HG03060 (cell line): ENCODE data around the gene HIF1A.
"Not testable (repeated sequence)": the region's sequence is repeated elsewhere in the genome, so short reads cannot be mapped to it uniquely, and the experiment has no call there.

Source experiments
- ATAC-seq: cut with Tn5 transposase; IDR thresholded peaks from one replicate; pipeline ENCODE4 v1.9.1; 2021; ENCODE audit warnings: low read depth, moderate number of reproducible peaks; ENCODE audit not compliant: unreplicated experiment

The HIF1A gene

GRCh38 chr14:61744238-61744637 lies 48.9 kb downstream of the HIF1A start:
- ATAC-seq: no peak

GRCh38 chr14:61746346-61746745 lies 51.0 kb downstream of the HIF1A start:
- ATAC-seq: not testable (repeated sequence)

DNA sequence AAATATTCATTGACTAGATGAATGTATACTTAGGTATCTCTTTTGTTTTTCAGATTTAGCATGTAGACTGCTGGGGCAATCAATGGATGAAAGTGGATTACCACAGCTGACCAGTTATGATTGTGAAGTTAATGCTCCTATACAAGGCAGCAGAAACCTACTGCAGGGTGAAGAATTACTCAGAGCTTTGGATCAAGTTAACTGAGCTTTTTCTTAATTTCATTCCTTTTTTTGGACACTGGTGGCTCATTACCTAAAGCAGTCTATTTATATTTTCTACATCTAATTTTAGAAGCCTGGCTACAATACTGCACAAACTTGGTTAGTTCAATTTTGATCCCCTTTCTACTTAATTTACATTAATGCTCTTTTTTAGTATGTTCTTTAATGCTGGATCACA lies 51.6 kb downstream of the HIF1A start:
- ATAC-seq: no peak

DNA sequence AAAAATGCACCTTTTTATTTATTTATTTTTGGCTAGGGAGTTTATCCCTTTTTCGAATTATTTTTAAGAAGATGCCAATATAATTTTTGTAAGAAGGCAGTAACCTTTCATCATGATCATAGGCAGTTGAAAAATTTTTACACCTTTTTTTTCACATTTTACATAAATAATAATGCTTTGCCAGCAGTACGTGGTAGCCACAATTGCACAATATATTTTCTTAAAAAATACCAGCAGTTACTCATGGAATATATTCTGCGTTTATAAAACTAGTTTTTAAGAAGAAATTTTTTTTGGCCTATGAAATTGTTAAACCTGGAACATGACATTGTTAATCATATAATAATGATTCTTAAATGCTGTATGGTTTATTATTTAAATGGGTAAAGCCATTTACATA lies 52.0 kb downstream of the HIF1A start:
- no peak for ATAC-seq

GRCh38 chr14:61749264-61749663 lies 54.0 kb downstream of the HIF1A start:
- no peak for ATAC-seq

- no peak for ATAC-seq
These were observed 54.6 kb downstream of the HIF1A start for GRCh38 chr14:61749867-61750266.

- ATAC-seq: peak; percentile 84
These were observed 55.6 kb downstream of the HIF1A start for GRCh38 chr14:61750708-61751474.

GRCh38 chr14:61751475-61751989 lies 56.2 kb downstream of the HIF1A start:
- ATAC-seq: no peak

- peak; percentile 46 for ATAC-seq
These were observed 57.3 kb downstream of the HIF1A start for GRCh38 chr14:61752626-61753025.

DNA sequence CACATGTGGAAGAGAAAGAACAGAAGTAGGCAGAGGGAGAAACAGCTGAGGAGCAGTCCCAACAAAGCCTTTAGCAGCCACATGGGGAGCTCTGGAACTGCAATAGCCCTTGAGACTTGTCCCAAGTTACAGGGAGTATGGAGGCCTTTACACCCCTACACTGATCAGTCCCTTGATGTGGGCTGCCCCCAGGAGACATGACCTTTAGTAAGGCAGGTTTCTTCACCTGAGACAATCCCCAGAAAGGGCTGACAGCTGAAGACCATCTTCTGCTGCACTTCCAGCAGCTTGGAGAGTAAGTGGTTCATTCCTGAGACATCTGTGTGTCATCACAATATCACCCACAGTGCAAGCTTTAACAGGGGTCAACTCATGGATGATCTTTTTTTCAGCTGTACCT lies 58.3 kb downstream of the HIF1A start:
- ATAC-seq: no peak

DNA sequence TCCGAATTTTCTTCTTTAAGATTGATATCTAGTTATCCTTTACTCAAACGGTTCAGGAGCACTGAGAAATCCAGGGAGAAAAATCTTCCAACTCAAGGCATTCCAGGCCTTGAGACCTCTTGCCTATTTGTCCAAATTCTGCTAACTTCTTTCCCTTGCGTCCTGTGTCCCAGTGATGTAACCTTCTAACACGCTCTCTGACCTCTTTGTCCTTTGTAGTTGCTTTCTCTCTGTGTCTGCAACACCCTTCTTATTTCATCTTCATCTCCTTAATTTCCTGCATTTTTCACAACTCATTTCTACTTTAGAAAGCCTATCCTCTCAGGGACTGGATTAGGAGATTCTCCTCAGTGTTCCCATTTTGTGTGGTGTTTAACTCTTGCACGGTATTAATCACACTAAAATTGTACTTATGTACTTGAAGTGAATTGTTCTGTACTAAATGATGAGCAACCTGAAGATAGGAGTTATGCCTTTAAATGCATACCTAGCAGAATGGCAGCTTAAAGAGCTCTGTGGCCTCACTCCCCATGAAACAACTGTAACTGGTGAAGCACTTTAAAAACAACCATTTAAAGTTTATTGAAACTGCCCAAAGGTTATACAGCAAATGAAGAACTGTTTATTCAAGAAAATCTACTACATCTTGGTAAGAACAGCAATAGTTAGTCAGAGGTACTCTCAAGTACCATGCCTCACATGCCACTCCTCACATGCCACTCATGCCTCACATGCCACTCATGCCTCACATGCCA lies 59.5 kb downstream of the HIF1A start:
- no peak for ATAC-seq

DNA sequence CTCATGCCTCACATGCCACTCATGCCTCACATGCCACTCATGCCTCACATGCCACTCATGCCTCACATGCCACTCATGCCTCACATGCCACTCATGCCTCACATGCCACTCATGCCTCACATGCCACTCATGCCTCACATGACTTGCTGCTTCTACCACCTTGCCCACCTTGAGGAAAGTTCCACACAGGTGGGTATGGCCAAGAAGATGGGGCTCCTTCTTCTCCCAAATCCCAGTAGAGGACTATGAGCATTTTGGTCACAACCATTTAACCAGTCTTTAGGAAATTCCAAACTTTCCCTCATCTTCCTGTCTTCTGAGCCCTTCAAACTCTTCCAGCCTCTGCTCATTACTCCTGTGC lies 60.0 kb downstream of the HIF1A start:
- not testable (repeated sequence) for ATAC-seq

- ATAC-seq: no peak
These were observed 60.8 kb downstream of the HIF1A start for GRCh38 chr14:61756135-61756534.

DNA sequence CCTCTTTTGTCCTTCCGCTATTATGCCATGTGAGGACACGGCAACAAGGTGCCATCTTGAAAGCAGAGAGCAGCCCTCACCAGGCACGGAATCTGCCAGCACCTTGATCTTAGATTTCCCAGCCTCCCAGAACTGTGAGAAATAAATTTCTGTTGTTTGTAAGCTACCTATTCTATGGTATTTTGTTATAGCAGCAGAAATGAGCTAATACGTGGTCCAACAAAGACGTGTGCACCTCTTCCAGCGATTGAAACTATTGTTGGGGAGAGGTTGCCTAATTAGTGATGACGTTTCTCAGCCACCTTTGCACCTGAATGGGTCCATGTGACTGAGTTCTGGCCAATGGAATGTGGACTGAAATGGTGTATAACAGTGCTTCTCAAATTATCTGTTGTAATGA lies 64.6 kb downstream of the HIF1A start:
- ATAC-seq: no peak

DNA sequence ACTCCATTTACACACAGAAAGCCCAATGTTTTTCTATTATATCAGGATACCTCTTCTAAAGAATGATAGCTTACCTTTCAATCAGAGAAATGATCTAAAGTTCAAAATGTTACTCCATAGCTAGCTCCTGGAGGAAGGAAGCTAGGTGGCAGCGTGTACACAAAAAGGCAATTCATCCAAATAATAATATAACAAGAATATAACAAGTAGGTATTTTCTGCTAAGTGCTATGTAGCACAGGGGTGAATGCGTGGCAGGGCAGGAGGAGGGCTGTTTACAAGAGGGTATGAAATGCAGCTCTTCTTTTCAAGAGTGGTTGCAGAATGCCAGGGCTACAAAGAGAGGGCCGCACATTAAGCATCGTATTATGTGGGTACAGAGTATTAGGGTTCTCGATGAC lies 66.2 kb downstream of the HIF1A start:
- no peak for ATAC-seq

GRCh38 chr14:61761959-61762786 lies 66.9 kb downstream of the HIF1A start, which contains the start of gene SNAPC1:
TSS of gene SNAPC1 (plus strand) at chr14:61762420. CDS start at chr14:61762461, 41 bp downstream.
- peak; percentile 95 for ATAC-seq

DNA sequence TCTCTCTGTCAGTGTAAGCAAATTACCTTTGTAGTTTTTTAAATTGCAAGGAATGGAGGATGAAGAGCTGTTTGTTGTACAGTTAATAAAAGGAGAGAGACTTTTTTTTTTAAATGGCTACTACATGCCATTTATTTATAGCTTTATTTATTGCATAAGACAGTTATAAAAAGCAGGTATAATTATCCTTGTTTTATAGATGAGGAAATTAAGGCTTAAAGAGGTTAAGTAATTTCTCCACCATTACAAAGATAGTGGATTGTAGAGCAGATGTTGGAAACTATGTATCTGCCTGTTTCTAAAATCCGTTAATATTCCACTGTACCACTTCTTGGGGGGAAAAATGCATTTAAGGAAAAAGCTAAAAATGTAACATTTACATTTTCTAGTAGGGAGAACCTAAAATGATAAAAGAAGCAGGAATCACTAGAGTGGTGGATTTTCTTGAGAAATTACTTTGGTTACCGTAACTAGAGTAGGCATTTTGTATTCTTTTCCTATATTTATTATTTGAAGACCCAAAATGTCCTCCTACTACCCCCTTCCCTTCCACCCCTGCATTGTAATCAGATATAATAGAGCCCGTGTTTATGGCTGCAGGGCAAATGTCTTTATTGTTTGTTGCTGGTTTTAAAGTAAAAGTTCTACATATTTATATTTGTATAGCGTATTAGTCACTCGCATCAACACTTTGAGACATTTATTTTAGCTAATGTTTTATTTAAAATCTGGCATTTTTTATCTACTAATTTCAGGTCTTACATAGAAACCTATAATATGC lies 69.2 kb downstream of the HIF1A start:
- ATAC-seq: no peak

DNA sequence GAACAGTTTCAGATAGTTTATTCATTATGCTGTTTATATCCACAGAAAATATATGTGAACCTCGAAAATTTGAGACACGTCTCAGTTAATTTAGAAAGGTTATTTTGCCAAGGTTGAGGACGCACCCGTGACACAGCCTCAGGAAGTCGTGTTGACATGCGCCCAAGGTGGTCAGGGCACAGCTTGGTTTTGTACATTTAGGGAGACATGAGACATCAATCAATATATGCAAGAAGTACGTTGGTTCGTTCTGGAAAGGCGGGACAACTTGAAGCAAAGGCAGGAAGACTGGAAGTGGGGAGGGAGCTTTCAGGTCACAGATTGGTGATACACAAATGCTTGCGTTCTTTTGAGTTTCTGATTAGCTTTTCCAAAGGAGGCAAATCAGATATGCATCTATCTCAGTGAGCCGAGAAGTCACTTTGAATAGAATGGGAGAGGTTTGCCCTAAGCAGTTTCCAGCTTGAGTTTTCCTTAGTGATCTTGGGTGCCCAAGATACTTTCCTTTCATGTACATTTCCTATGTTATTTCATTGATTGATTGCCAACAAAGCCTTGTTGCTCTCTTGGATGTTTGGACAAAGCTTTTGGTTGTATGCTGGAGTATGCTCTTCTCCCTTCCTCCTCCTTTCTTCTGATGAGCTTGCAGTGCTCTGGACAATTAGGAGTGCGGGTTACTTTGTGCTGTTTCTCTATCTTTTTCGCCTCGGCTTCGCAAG lies 70.1 kb downstream of the HIF1A start:
- no peak for ATAC-seq

- no peak for ATAC-seq
These were observed 70.8 kb downstream of the HIF1A start for GRCh38 chr14:61766151-61766550.
